SK-N-SH treated with all-trans-retinoic acid at 6 μM for 48 hours (cell line): Measurements from ENCODE around the gene GUCY1B1.

Experiments
- BACH2 ChIP-seq: fragments of 250-450 bp; sonication (Bioruptor Pico); IDR thresholded peaks from 2 replicates; pipeline ENCODE4 v1.9.0; 2021; ENCODE audit warnings: mild to moderate bottlenecking, borderline replicate concordance
- CSRNP3 ChIP-seq: fragments of 250-450 bp; sonication (Bioruptor Pico); IDR thresholded peaks from 2 replicates; pipeline ENCODE4 v1.5.1; 2021; ENCODE audit warnings: mild to moderate bottlenecking, moderate library complexity
- ISL1 ChIP-seq: fragments of 250-450 bp; sonication (Bioruptor Pico); IDR thresholded peaks from 2 replicates; pipeline ENCODE4 v2.1.2; 2022; ENCODE audit warnings: mild to moderate bottlenecking, moderate library complexity
- OSR1 ChIP-seq: fragments of 250-450 bp; sonication (Bioruptor Pico); IDR thresholded peaks from 2 replicates; pipeline ENCODE4 v1.8.0; 2022; ENCODE audit warnings: moderate library complexity, mild to moderate bottlenecking, inconsistent platforms
- PPARA ChIP-seq: fragments of 250-450 bp; sonication (Bioruptor Pico); IDR thresholded peaks from 2 replicates; pipeline ENCODE4 v1.5.0; 2020; ENCODE audit warnings: mild to moderate bottlenecking, borderline replicate concordance
- TCF4 ChIP-seq: fragments of 250-450 bp; sonication (Bioruptor Pico); IDR thresholded peaks from 2 replicates; pipeline ENCODE4 v1.8.0; 2021; ENCODE audit warnings: mild to moderate bottlenecking, moderate library complexity, borderline replicate concordance
- TOX ChIP-seq: fragments of 250-450 bp; sonication (Bioruptor Pico); IDR thresholded peaks from 2 replicates; pipeline ENCODE4 v1.8.0; 2021; ENCODE audit warnings: mild to moderate bottlenecking, moderate library complexity, borderline replicate concordance
- ZC3H10 ChIP-seq: fragments of 250-450 bp; sonication (Bioruptor Pico); IDR thresholded peaks from 2 replicates; pipeline ENCODE4 v1.5.1; 2021; ENCODE audit warnings: mild to moderate bottlenecking, moderate library complexity
- ZFP30 ChIP-seq: fragments of 450-650 bp; formaldehyde crosslinking; IDR thresholded peaks from 2 replicates; pipeline ENCODE4 v1.5.0; 2022; ENCODE audit warnings: mild to moderate bottlenecking, moderate library complexity
- ZNF565 ChIP-seq: fragments of 450-650 bp; formaldehyde crosslinking; conservative IDR thresholded peaks from 2 replicates; pipeline ENCODE4 v1.5.0; 2020; ENCODE audit warnings: low read depth, mild to moderate bottlenecking, moderate library complexity
- ZNF70 ChIP-seq: fragments of 450-650 bp; formaldehyde crosslinking; IDR thresholded peaks from 2 replicates; pipeline ENCODE4 v1.5.0; 2020; ENCODE audit warnings: mild to moderate bottlenecking, moderate library complexity
- ZNF8 ChIP-seq: fragments of 450-650 bp; formaldehyde crosslinking; IDR thresholded peaks from 2 replicates; pipeline ENCODE4 v1.5.0; 2020; ENCODE audit warnings: mild to moderate bottlenecking, moderate library complexity
- TF ChIP-seq, protein P1 (sequence below): fragments of 250-450 bp; sonication (Bioruptor Pico); IDR thresholded peaks from 2 replicates; pipeline ENCODE4 v1.8.0; 2020; ENCODE audit warnings: mild to moderate bottlenecking, moderate library complexity, borderline replicate concordance

DNA sequence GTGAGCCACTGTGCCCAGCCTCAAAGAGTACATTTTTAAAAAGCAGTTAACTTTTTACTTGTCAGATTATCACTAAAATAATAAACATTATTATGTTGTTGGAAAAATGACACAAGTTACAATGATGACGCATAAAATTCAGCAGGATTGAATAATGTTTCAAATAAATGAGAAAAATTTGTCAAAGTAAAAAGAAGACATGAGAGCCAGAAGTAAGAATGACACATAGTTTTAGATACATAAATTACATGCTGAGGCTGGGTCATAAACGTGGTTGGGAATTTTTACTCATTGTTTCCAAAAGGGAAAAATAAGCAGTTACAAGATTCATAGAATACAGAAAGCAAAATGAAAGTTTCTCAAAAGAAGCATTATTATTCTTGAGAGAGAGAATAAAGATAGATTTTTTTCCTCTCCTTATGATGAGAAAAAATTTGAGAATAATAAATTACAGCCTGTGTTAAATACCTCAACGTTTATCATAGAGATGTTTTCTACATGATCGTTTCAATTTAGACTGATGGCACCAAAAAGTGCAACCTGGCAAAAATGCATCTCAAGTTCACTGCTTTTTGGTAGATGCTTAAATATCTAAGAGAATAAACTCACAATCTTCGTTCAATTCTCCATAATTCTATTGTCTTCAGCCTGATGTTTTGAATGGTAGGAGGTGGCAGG, 40.4 kb downstream of the GUCY1B1 start:
- TF ChIP-seq TOX (CRISPR knock-in tag) = no peak
- no peak for TF ChIP-seq ZNF8 (CRISPR knock-in tag)
- TF ChIP-seq TCF4 (CRISPR knock-in tag) = no peak
- no peak for TF ChIP-seq ZC3H10 (CRISPR knock-in tag)
- TF ChIP-seq CSRNP3 = no peak
- TF ChIP-seq BACH2 (CRISPR knock-in tag) = no peak
- TF ChIP-seq ZFP30 (CRISPR knock-in tag) = no peak
- TF ChIP-seq ISL1 (CRISPR knock-in tag) = no peak
- TF ChIP-seq, protein P1, sequence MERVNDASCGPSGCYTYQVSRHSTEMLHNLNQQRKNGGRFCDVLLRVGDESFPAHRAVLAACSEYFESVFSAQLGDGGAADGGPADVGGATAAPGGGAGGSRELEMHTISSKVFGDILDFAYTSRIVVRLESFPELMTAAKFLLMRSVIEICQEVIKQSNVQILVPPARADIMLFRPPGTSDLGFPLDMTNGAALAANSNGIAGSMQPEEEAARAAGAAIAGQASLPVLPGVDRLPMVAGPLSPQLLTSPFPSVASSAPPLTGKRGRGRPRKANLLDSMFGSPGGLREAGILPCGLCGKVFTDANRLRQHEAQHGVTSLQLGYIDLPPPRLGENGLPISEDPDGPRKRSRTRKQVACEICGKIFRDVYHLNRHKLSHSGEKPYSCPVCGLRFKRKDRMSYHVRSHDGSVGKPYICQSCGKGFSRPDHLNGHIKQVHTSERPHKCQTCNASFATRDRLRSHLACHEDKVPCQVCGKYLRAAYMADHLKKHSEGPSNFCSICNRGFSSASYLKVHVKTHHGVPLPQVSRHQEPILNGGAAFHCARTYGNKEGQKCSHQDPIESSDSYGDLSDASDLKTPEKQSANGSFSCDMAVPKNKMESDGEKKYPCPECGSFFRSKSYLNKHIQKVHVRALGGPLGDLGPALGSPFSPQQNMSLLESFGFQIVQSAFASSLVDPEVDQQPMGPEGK (CRISPR knock-in tag) = no peak
- TF ChIP-seq OSR1 (CRISPR knock-in tag) = no peak
- TF ChIP-seq ZNF565 (CRISPR knock-in tag) = no peak
- no peak for TF ChIP-seq ZNF70 (CRISPR knock-in tag)
- no peak for TF ChIP-seq PPARA (CRISPR knock-in tag)
